ENCODE results near the gene NELL1.

Gene NELL1

DNA sequence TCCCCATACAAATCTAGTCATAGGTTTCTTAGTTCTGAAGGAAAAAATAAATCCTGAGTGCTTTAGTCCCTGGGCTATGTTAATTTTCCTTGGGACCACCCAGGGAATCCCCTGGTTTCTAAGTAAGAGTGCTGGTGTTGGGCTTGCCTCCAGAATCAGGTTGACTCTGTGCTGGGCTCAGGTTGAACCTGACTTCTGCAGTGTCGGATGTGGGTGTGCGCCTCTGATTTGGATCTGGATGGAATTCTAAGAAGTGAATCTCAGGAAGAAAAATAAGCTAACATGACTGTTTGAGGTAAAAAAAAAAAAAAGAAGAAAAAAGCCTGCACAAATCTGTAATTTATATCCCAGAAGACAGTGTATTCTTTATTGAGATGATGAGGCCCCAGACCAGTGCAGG lies 29.0 kb upstream of the NELL1 start:
- TF ChIP-seq, protein P1, sequence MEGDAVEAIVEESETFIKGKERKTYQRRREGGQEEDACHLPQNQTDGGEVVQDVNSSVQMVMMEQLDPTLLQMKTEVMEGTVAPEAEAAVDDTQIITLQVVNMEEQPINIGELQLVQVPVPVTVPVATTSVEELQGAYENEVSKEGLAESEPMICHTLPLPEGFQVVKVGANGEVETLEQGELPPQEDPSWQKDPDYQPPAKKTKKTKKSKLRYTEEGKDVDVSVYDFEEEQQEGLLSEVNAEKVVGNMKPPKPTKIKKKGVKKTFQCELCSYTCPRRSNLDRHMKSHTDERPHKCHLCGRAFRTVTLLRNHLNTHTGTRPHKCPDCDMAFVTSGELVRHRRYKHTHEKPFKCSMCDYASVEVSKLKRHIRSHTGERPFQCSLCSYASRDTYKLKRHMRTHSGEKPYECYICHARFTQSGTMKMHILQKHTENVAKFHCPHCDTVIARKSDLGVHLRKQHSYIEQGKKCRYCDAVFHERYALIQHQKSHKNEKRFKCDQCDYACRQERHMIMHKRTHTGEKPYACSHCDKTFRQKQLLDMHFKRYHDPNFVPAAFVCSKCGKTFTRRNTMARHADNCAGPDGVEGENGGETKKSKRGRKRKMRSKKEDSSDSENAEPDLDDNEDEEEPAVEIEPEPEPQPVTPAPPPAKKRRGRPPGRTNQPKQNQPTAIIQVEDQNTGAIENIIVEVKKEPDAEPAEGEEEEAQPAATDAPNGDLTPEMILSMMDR (IDR thresholded peaks at IDR 0.05; ENCODE audit: low read depth, low read length): no peak
- DNase-seq (ENCODE audit: low read depth, low spot score): no peak
- no peak overlapping the region for H3K4me3 ChIP-seq (ENCODE audit: low read depth, low read length)
- in situ Hi-C loops (cut with HindIII; ENCODE audit: low sequenced_read_pairs): no loop called here

DNA sequence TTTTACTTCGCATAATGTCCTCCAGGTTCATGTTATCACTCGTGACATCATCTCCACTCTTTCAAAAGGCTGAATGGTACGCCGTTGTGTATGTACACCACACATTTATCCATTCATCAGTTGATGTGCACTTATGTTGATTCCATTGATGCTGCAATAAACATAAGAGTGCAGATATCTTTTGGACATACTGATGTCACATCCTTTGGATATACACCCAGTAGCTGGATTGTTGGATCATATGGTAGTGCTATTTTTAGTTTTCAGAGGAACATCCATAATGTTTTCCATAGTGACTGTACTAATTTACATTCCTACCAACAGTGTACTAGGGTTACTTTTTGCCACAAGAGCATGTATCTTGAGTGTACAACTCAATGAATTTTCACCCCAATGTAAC lies 25.0 kb upstream of the NELL1 start:
- TF ChIP-seq, protein P1 (IDR thresholded peaks at IDR 0.05; ENCODE audit: low read depth, low read length): no peak
- no peak for DNase-seq (ENCODE audit: low read depth, low spot score)
- in situ Hi-C loops (cut with HindIII; ENCODE audit: low sequenced_read_pairs): no loop called here
- no peak overlapping the region for H3K4me3 ChIP-seq (ENCODE audit: low read depth, low read length)

DNA sequence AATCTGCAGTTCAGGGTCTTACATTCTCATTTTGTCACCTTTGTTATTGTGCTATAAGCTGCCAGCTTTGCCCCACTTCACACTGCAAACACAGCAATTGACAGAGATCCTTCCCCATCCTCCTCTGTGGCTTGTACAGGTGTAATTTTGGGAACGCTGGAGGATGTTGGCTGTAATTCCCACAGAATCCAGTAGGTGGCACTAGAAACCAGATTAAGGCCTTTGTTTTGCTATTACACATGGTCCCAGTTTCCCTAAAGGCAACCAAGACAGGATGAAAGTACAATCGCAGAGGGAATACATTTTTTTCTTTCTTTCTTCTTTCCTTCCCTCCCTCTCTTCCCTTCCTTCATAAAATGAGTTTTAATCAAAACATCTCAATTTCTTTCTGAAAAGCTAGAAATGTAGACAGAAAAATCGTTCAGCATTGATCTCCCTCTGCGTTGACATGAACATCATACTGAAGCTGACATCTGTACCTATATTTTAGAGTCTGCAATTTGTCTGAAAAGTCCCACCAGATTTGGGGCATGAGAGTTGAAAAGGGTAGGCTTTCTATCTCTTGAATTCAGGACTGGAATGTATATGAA lies 21.3 kb upstream of the NELL1 start:
- TF ChIP-seq, protein P1 (IDR thresholded peaks at IDR 0.05; ENCODE audit: low read depth, low read length): peak; percentile 88
- no peak overlapping the region for H3K4me3 ChIP-seq (ENCODE audit: low read depth, low read length)
- in situ Hi-C loops (cut with HindIII; ENCODE audit: low sequenced_read_pairs): no loop called here
- peak; percentile 52 for DNase-seq (ENCODE audit: low read depth, low spot score)

DNA sequence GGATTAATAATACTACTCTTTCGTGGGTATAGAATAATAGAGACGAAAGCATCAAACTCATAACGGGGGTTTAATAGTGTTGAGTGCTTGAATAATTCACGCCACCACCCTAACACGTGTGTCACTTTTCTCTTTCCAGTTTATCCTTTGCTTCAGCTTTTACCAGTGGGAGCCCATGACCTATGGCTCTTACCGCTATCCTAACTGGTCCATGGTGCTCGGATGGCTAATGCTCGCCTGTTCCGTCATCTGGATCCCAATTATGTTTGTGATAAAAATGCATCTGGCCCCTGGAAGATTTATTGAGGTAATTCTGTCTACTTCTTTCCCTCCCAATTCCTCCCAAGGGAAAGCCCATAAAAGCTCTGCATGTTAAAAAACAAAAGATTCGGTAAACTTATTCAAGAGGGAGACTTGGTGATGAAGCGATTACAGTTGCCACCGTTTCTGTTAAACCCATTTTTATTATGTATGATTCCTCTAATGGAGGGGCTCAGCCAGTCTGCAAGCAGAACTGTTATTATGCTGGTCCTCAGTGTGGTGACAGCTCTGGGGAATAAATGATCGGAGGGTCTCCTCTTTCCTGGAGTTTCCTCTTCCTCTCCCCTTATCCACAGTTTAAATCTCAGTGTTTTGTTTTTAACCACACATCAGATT lies 17.1 kb upstream of the NELL1 start:
- H3K4me3 ChIP-seq (ENCODE audit: low read depth, low read length): no peak overlapping the region
- TF ChIP-seq, protein P1 (IDR thresholded peaks at IDR 0.05; ENCODE audit: low read depth, low read length): no peak
- DNase-seq (ENCODE audit: low read depth, low spot score): no peak
- in situ Hi-C loops (cut with HindIII; ENCODE audit: low sequenced_read_pairs): no loop called here

DNA sequence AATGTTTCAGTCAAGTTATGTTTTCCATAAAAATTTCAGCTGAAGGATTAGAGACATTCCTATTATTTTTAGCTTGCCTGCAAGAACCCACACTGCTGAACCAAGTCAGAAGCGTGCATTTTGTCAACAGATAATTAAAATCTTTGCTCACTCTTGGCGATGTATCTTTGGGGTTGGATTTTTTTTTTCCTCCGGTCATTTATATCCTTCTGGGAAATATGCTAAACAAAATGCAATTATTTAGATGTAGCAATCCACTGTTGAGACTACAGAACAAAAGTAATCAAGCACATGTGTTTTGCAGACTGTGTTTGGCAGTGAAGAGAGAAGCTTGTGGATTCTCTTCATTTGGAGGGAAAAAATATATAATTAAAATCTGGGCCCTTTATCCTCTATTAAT lies 15.3 kb upstream of the NELL1 start:
- no peak overlapping the region for H3K4me3 ChIP-seq (ENCODE audit: low read depth, low read length)
- in situ Hi-C loops (cut with HindIII; ENCODE audit: low sequenced_read_pairs): no loop called here
- DNase-seq (ENCODE audit: low read depth, low spot score): no peak
- TF ChIP-seq, protein P1 (IDR thresholded peaks at IDR 0.05; ENCODE audit: low read depth, low read length): no peak

DNA sequence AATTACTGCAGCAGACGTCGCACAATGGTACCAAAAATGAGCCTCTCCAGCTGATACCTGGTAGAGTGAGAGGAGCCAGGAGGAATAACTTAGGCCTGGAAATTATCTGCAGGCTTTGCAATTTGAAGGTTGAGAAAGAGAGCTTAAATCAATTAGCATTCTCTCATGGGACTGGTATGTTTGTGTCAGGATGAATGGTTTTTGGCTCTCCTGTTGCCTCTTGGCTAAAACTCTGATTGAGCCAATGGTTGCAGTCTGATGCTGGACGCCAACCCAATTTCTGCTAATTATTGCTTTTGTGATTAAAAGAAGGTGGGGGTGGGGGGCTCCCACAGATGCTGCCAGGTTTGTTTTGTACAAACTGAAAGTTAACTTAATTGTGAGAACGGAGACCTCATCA lies 12.5 kb upstream of the NELL1 start:
- no peak overlapping the region for H3K4me3 ChIP-seq (ENCODE audit: low read depth, low read length)
- in situ Hi-C loops (cut with HindIII; ENCODE audit: low sequenced_read_pairs): no loop called here
- TF ChIP-seq, protein P1 (IDR thresholded peaks at IDR 0.05; ENCODE audit: low read depth, low read length): no peak
- no peak for DNase-seq (ENCODE audit: low read depth, low spot score)

All from astrocyte of the spinal cord (primary cell).